GM11168 (cell line): Measurements from ENCODE around the gene PAK5.

Source experiments
- in situ Hi-C: fragments of 300-500 bp; cut with MboI; formaldehyde crosslinking; loops from one replicate; pipeline ENCODE4 v1.12.0; 2022; ENCODE audit warnings: low sequenced_read_pairs; ENCODE audit not compliant: unreplicated experiment

Gene PAK5

DNA sequence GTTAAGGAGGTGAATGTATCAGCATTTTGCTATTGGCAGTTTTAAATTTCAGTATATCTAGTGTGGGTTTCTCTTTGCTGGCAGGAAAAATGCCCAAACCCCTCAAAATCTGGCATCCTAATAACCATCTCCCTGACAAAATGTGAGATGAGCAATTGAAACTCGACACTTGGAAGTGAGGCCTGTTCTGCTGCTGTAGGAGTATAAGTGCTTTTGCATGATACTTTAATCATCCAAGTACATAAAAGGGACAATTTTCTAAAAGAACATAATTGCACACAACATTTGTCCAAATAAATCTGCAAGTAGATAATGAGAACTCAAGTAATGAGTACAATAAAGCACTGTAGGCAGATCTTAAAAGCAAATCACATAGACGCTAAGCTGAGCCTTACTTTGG, 288.0 kb downstream of the PAK5 start:
- in situ Hi-C loops: no loop called here

DNA sequence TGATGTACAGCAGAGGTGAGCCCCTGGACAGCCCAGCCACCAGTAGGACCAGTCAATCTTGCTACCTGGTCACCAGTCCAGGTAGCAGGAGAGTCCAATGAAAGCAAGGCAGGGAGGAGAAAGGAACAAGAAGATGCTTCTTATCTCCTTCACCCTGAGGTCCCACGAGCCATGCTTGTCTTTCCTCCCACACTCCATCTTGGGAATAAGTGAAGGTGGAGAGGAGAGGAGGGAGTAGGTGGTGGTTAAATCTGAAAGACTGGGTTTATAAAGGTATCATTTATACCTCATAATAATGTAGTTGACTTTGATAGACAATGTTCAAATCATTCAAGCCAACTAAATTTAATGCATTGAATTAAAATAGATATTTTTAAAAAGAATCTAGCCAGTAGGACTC, 288.6 kb downstream of the PAK5 start:
- in situ Hi-C loops: no loop called here

DNA sequence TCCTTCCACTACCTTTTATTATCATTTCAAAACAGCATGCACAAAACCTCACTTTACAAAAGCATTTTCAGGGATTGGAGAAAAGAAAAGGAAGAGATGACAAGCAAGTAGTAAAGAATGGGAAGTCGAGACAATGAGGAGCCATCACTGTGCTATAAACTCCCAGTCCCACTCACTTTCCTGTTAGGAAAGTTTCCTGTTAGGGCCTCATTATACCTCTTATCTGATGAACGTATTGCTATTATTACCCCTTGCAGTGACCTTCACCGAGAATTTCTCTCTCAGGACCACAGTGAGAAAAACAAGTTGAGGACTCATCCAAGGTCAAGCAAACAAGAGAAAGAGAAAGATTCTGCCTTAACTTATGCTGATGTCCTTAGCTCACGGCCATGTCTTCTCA, 295.7 kb downstream of the PAK5 start:
- in situ Hi-C loops: no loop called here

DNA sequence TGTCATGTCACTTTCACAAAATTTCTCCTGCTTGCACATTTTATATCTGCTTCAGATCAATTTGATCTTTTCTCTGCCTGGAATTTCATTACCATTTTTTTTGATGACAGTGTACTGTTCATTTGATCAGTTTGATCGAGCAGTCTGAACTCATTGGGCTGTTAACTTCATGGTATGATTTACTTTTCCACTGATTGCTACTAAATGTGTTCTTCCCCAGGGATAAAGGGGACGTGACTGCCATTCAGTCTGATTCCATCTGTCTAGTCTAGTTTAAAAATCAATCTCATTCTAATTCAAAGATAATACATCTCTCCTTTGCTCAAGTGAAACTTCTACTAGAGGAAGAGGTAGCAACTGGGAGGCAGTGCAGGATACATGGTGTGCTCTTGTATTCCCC, 303.4 kb downstream of the PAK5 start:
- in situ Hi-C loops: no loop called here

DNA sequence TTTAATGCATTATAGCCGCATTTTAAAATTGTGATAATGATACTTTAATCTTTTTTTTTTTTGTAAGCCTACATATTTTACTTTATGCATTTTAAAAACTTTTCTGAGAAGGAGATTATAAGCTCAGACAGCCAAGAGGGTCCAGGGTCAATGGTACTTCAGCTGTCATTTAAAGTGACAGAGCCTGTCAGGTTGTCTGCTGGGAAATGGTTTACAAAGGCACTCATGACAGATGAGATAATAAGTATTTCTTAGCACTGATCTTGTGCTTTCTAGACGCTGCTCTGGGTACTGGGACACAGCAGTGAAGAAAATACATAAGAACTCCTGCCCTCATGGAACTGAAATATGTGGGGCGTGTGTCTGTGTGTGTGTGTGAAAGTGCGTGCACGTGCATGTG, 304.9 kb downstream of the PAK5 start:
- in situ Hi-C loops: no loop called here

DNA sequence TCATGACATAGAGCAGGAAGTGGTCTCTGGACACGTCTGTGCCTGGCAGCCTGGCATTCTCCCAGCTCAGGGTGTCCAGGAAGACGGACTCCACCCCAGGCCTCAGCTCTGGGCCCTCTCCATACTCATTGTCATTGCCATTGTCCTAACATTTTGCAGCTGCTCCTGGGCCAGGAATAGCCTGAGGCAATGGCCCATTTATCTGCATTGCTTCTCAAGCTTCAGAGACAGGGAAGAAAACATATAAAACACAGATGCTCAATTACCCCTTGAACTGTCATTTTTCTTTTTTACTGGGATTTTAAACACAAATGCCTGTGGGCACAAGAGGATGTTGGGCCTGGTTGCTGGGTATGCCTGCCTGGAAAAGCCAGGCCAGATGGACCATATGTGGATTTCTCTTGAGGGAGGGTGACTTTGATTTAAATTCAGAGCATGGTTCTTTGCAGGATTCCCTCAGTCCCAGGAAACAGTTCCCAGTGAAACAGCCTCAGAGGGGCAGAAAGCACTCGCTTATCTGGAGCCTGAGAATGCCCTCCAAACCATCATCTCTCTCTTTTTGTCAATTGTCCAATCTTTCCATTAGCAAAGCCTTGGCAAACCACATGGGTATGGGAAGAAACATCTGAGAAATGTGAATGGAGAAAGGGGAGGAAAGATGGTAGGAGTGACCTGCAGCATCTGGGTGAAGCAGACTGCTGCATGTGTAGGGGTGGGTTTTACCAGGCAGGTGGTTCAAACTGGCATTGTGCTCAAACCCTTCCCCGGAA, 306.6 kb downstream of the PAK5 start:
- in situ Hi-C loops: no loop called here

DNA sequence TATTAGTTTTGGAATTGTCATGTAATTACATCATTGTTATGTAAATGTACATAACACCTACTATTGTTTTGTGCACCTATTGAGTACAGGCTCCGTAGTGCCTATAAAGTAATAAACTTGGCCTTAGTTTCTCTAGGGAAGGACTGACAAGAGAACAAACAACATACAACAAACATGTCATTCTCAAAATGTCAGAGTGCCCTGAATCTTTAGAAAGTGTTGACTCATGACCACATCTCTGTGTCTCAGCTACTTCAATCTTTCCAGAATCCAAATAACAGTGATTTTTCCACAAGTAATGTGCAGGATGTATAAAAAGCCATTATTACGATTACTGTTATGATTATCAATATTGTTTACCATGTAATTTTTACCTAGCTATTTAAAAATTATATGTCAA, 307.3 kb downstream of the PAK5 start:
- in situ Hi-C loops: no loop called here

DNA sequence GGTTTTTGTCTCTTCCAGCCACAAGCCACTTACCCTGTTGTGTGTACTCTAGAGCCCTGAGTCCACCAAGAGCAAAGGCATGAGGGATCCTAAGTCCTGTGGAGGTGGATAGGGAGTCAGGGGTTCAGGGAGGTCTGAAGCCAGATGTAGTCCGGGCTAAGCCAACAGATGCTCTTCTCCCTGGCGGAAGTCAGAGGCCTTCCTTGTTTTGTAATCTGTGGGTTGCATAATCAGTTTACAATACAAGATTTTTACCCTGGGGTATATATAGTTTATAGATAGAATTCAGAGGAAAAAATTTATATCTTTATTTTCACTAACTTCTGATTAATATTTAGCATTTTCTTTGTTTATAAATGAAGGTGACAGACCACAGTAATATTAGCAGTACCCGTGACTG, 315.2 kb downstream of the PAK5 start:
- in situ Hi-C loops: no loop called here

DNA sequence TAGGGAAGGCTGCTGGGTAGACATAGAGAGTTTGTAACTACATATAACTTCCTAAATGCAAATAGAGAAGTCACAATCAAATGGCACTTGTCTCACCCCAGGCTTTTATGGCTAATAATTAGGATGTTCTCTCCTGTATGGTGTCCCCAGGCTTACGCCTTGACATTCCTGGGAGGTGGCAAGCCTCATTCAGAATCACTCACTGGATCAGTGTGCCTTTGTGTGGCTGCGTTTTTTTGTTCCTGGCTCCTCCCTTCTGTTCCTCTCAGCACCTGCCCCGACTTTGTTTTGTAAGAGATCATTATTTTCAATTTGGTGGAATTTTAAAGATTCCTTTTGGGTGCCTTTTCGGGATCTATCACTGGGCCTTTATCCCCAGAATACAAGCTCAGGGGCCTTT, 318.8 kb downstream of the PAK5 start:
- in situ Hi-C loops: no loop called here

DNA sequence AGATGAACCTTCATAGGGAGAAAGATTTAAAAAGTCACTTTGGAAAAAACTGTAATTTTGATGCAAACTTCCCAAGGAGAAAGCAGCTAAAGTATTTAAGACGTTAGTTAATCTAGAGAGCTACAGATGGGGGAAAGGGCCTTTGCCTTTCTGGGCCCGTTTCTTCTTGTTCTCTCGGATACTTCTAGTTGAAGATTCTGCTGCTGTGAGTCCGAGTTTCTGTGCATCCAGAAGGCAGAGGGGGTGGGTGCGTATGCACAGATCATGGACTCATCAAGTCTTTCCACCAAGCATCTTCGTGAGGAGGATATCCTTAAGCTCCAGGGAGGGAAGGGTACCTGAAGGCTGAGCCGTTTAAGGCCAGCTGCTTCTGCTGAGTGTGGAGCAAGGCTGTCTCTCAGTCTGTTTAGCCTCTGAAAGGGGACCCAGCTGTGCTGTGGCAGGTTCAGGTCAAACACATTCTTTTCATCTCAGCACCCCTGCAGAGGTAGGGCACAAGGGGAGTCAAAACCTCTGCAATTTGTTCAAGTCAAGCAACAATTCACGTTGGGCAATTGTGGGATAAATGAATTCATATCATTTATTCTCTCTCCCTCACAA, 320.2 kb downstream of the PAK5 start:
- in situ Hi-C loops: loop anchor here (10.0 kb wide), 3 partner anchors 54 to 104 kb away; no protein-coding TSS in a partner anchor

DNA sequence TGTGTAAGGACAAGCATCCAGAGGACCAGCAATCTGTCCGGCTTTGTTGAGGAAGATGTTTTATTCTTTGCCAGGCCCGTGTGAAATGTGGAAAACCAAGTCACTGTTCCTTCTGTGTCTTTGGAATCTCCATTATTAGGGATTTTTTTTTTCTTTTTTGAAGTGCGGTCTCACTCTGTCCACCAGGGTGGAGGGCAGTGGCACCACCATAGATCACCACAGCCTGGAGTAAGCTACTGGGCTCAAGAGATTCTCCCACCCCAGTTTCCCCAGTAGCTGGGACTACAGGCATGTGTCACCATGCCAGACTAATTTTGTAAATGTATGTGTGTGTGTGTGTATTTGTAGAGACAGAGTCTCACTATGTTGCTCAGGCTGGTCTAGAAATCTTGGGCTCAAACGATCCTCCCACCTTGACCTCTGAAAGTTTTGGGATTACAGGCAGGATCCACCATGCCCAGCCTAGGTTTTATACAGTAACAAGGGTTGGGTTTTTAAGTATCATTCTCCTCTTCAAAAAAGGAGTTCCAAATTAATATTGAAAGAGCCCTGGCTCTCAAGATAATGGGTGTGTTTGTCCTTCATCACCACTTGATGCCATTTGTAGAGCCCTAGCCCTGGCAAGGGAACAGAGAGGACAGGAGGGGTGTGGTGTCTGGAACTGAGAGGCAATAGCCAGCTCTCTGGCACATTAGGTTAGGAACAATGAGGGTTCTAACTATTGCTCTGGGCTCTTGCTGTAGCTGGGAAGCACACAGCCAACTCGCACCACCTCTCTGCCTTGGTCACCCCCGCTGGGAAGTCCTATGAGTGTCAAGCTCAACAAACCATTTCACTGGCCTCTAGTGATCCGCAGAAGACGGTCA, 321.3 kb downstream of the PAK5 start:
- in situ Hi-C loops: loop anchor here (10.0 kb wide), 3 partner anchors 53 to 103 kb away; no protein-coding TSS in a partner anchor

DNA sequence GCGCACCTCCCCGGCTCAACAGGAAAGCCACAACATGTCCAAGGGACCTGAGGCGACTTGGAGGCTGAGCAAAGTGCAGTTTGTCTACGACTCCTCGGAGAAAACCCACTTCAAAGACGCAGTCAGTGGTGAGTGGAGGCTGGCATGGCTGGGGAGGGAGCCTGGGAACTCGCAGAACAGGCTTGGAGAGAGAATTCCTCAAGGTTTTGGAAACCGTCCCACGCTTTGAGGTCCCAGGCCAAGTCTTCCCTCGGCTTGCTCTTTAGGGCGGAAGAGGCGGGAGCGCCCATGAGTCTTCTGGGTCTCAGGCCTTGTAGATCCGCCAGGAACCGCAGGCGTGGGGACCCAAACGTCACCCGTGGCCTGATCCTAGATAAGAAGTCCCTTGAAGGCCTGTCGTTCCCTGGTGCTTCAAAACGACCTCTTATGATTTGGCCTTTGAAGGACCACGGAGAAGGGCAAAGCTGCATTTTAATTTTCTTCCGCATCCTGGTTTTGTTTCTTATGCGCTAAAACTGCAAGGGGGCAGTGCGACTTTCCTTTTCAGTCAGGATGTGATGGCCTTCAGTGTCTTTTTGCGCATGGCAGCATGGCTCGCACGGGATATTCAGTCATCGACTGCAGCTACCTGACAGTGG, 322.5 kb downstream of the PAK5 start:
- in situ Hi-C loops: loop anchor here (10.0 kb wide), 3 partner anchors 52 to 102 kb away; no protein-coding TSS in a partner anchor

DNA sequence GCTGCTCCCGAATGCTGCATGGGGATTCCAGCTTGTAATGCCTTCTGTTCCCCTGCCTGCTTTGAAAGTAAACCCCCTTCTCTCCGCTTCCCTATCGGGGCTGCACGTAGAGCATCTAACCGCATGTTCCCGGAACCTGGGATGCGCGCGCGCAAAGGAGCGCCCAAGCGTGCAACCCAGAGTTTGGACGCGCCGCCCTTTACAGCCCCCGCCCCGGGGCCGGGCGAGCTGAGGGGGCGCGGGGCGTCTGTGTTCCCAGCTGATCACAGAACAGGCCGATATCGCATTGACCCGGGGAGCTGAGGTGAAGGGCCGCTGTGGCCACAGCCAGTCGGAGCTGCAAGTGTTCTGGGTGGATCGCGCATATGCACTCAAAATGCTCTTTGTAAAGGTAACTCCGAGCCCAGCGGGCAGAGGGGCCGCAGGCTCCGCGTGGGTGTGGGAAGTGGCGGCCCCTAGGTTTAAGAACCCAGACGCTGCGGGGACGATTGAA, 323.1 kb downstream of the PAK5 start:
- in situ Hi-C loops: loop anchor here (10.0 kb wide), 3 partner anchors 51 to 101 kb away; no protein-coding TSS in a partner anchor

DNA sequence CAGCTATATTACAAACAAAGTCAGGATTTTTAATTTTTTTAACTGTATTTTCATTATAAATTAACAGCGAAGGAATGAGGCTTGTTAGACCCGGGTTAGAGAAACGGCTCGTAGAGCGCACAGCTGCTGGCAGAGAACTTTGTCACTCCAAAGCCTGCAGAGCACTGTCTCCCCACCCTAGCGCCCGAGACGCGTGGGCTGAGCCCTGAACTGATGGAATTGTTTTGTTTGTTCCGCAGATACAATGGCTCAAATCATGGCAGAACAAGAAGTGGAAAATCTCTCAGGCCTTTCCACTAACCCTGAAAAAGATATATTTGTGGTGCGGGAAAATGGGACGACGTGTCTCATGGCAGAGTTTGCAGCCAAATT, 323.7 kb downstream of the PAK5 start:
- in situ Hi-C loops: loop anchor here (10.0 kb wide), 3 partner anchors 50 to 100 kb away; no protein-coding TSS in a partner anchor

DNA sequence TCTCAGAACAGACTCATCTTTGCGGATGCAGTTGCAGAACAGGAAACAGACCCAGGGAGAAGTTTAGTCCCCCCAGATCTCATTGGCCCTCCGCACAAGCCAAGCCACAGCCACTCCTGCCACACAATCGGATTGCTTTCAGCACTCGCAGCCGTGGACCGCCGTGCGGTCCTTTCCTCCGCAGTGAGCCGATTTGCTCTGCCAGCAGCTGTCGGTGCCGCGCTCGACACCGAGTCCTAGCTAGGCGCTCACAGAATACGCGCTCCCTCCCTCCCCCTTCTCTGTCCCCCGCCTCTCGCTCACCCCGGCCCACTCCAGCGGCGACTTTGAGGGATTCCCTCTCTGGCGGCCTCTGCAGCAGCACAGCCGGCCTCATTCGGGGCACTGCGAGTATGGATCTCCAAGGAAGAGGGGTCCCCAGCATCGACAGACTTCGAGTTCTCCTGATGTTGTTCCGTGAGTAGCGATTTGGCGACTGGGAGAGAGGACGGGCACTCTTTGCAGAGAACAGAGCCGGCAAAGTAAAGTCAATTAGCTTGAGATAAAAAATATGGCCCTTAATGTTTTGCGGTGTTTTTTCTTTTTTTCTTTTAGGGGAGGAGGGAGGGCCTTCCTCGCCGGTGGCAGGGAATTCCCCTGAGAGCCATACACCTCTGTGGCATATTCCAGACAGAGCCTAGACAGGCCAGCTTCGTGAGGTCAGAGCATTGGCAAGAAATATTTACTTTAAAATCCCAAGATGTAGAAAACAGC, 324.2 kb downstream of the PAK5 start, which contains the start of gene LAMP5:
LAMP5 (plus strand) TSS at position 130 of the 753 bp plus-strand sequence; CDS start at position 393, 263 bp downstream.
- in situ Hi-C loops: loop anchor here (10.0 kb wide), 3 partner anchors 50 to 100 kb away; no protein-coding TSS in a partner anchor

DNA sequence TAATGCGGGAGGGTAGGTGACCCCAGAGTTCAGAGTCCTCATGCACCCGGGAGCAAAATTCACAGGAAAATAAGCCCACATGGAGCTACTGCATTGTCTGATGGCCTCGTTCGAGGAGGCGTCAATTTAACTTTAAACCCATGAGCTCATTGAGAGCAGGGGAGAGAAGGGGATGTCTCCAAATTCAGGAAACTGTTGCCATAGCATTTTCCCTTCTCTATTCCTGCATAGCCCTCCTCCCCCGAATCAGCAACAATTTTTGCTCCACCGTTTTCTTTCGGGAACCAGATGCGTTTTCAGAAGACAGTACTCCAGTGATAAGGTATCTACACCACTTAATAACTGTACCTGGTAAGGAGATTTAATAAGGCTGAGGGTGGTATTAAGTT, 324.8 kb downstream of the PAK5 start:
- in situ Hi-C loops: loop anchor here (10.0 kb wide), 3 partner anchors 49 to 99 kb away; no protein-coding TSS in a partner anchor

DNA sequence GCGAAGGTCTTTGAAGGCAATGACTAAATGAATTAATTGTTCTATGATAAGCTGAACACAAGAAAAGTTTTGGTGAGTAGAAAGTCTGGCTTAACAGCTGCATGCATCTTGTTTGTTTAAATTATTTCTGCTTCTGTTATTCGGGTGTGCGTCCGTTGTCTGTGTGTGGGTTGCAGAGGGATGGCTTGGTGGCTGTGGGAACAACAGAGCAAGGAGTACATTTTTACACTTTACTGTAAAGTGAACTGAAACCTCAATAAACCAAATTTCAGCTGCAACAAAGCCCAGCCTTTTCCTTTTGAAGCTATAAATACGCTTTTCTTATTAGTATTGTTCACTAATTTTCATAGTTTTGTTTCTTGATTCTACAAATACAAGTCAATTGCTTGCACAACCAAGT, 328.0 kb downstream of the PAK5 start:
- in situ Hi-C loops: loop anchor here (10.0 kb wide), 3 partner anchors 46 to 96 kb away; no protein-coding TSS in a partner anchor

DNA sequence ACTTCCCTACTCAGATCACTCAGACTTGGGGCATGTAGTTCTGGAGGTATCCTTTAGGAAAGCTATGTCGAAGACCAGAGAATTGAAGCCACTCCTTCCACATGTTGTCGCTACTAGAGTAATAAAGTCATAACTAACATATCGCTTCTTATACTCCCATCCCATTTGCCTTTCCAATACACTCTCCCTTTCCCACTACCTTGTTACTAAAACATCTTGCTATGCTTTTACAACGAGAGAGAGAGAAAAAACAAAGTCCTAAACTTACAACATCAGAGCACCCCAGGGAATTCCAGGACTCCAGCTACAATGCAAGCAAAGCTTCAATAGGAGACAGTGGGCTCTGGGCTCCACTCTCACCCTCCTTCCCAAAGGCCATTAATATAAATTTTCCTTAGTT, 329.6 kb downstream of the PAK5 start:
- in situ Hi-C loops: no loop called here

DNA sequence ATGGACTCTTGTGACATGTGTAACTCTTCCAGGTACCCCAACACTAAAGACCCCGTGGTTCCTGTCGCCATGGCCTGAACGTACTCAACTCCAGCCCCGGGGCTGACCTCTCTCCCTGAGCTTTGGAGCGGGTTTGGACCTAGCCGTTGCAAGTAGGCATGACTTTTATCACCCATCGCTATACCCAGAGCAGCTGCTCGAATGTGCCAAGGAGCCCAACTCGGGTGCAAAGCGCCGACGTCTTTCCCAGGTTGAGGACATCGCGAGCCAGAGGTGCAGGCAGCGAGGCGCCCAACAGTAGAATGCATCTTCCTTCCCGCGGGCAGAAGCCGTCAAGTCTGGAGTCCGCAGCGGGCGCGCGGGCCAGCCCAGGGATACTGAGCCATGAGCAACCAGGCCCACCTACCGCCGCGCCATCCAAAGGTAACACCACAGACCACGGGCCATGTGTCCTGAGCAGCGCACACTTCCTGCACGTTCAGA, 330.1 kb downstream of the PAK5 start:
- in situ Hi-C loops: no loop called here
